DOHH2 (cell line): Measurements from ENCODE around the gene MSGN1.

Source experiments
- EZH2phosphoT487 ChIP-seq: fragments of 200-600 bp; sonication (generic); IDR thresholded peaks from 2 replicates; pipeline ENCODE4 v1.6.1; 2017; ENCODE audit warnings: borderline replicate concordance, mild to moderate bottlenecking, antibody characterized with exemption, low read length, moderate library complexity, mixed read lengths
- TF ChIP-seq, protein P1 (sequence below): fragments of 200-600 bp; sonication (generic); IDR thresholded peaks from one replicate; pipeline ENCODE4 v1.5.1; 2014; ENCODE audit warnings: antibody characterized with exemption, mild to moderate bottlenecking, low read depth, low read length; ENCODE audit not compliant: poor library complexity, severe bottlenecking

DNA sequence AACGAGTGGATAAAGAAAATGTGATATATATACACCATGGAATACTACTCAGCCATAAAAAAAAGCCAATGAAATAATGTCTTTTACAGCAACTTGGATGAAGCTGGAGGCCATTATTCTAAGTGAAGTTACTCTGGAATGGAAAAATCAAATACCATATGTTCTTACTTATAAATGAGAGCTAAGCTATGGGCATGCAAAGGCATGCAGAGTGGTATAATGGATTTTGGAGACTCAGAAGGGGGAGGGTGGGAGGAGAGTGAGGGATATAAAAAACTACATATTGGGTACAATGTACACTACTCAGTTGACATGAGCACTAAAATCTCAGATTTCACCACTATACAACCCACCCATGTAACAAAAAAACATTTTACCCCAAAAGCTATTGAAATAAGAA lies 1.7 kb upstream of the MSGN1 start:
- TF ChIP-seq, protein P1, sequence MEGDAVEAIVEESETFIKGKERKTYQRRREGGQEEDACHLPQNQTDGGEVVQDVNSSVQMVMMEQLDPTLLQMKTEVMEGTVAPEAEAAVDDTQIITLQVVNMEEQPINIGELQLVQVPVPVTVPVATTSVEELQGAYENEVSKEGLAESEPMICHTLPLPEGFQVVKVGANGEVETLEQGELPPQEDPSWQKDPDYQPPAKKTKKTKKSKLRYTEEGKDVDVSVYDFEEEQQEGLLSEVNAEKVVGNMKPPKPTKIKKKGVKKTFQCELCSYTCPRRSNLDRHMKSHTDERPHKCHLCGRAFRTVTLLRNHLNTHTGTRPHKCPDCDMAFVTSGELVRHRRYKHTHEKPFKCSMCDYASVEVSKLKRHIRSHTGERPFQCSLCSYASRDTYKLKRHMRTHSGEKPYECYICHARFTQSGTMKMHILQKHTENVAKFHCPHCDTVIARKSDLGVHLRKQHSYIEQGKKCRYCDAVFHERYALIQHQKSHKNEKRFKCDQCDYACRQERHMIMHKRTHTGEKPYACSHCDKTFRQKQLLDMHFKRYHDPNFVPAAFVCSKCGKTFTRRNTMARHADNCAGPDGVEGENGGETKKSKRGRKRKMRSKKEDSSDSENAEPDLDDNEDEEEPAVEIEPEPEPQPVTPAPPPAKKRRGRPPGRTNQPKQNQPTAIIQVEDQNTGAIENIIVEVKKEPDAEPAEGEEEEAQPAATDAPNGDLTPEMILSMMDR: no peak
- TF ChIP-seq EZH2phosphoT487: no peak
